Activated CD8-positive, alpha-beta memory T cell treated with anti-CD3 and anti-CD28 coated beads for 36 hours (primary cell): ENCODE results near the gene C20orf204. TPM values are rescaled to one million over a fixed set of nuclear protein-coding genes. Genes with fewer than 3 reads are reported as not detected.
"Not testable (repeated sequence)": the region's sequence is repeated elsewhere in the genome, so short reads cannot be mapped to it uniquely, and the experiment has no call there.

Experiments used
- CTCF ChIA-PET: fragments of 350-600 bp; sonication (Branson Sonifier 250); formaldehyde crosslinking; loops from one replicate; lab custom pipeline; 2021; ENCODE audit warnings: antibody characterized with exemption; lab: Charles Lee
- POLR2A ChIA-PET: fragments of 350-600 bp; sonication (Branson Sonifier 250); formaldehyde crosslinking; loops from one replicate; lab custom pipeline; 2021; ENCODE audit warnings: antibody characterized with exemption; lab: Charles Lee
- total RNA-seq, 2 experiments: library from RNA; stranded (reverse); gene quantifications; one replicate each; pipeline ENCODE4 v1.2.3, GENCODE V29; 2021

C20orf204 gene
- total RNA-seq: 1 to 10 TPM; 2.1 to 2.6 TPM

GRCh38 chr20:64035933-64036345 lies at the start of gene C20orf204:
C20orf204 (plus strand) TSS chr20:64036182; CDS start chr20:64036324, 142 bp downstream.
- ChIA-PET CTCF (interaction anchor here (1.2 to 6.2 kb wide), 3 partner anchors 56 to 84 kb away, joined by 3 to 38 read pairs (median 4); partner anchors contain the start of gene SAMD10), POLR2A (no interaction called here)

GRCh38 chr20:64000906-64001305 lies 35.1 kb upstream of the C20orf204 start:
- ChIA-PET POLR2A (no interaction called here), CTCF (interaction anchor here (0.6 kb wide), 1 partner anchor 17 kb away, joined by 3 read pairs; no protein-coding TSS in a partner anchor)

GRCh38 chr20:64001607-64002011 lies 34.4 kb upstream of the C20orf204 start:
- POLR2A ChIA-PET: no interaction called here
- CTCF ChIA-PET: no interaction called here

- CTCF ChIA-PET: no interaction called here
Observed at GRCh38 chr20:64003960-64004725, 31.8 kb upstream of the C20orf204 start.

GRCh38 chr20:64005394-64005793 lies 30.6 kb upstream of the C20orf204 start:
- POLR2A ChIA-PET: no interaction called here
- CTCF ChIA-PET: no interaction called here

More at GRCh38 chr20:64003960-64004725, 31.8 kb upstream of the C20orf204 start:
- POLR2A ChIA-PET: interaction anchor here (0.5 kb wide), 1 partner anchor 10 kb away, joined by 3 read pairs; no protein-coding TSS in a partner anchor

GRCh38 chr20:64006490-64006889 lies 29.5 kb upstream of the C20orf204 start:
- ChIA-PET CTCF (interaction anchor here (1.2 kb wide), 1 partner anchor 11 kb away, joined by 3 read pairs; no protein-coding TSS in a partner anchor), POLR2A (no interaction called here)

- ChIA-PET CTCF (interaction anchor here (1.2 kb wide), 1 partner anchor 10 kb away, joined by 3 read pairs; no protein-coding TSS in a partner anchor), POLR2A (no interaction called here)
Observed at GRCh38 chr20:64006902-64007301, 29.1 kb upstream of the C20orf204 start.

GRCh38 chr20:64009811-64010387 lies 26.1 kb upstream of the C20orf204 start:
- CTCF ChIA-PET: interaction anchor here (0.8 to 1.9 kb wide), 3 partner anchors 14 to 30 kb away, joined by 3 to 5 read pairs (median 4); partner anchors contain the start of gene PRPF6

GRCh38 chr20:64010711-64011237 lies 25.2 kb upstream of the C20orf204 start:
- POLR2A ChIA-PET: no interaction called here
- CTCF ChIA-PET: interaction anchor here (0.8 to 1.9 kb wide), 3 partner anchors 15 to 30 kb away, joined by 3 to 5 read pairs (median 4); partner anchors contain the start of gene PRPF6

More at GRCh38 chr20:64009811-64010387, 26.1 kb upstream of the C20orf204 start:
- POLR2A ChIA-PET: no interaction called here

- ChIA-PET CTCF (no interaction called here), POLR2A (no interaction called here)
Observed at GRCh38 chr20:64011366-64011779, 24.6 kb upstream of the C20orf204 start.

- CTCF ChIA-PET: not testable (repeated sequence)
- POLR2A ChIA-PET: interaction anchor here (0.7 kb wide), 1 partner anchor 110 kb away, joined by 5 read pairs; no protein-coding TSS in a partner anchor
Observed at GRCh38 chr20:64012385-64013154, 23.4 kb upstream of the C20orf204 start.

- CTCF ChIA-PET: no interaction called here
- POLR2A ChIA-PET: no interaction called here
Observed at GRCh38 chr20:64015635-64016034, 20.3 kb upstream of the C20orf204 start.

GRCh38 chr20:64021124-64021975 lies 14.6 kb upstream of the C20orf204 start:
- ChIA-PET POLR2A (no interaction called here), CTCF (no interaction called here)

- CTCF ChIA-PET: no interaction called here
- POLR2A ChIA-PET: no interaction called here
Observed at GRCh38 chr20:64022671-64023360, 13.2 kb upstream of the C20orf204 start.

GRCh38 chr20:64023361-64024140 lies 12.4 kb upstream of the C20orf204 start:
- CTCF ChIA-PET: no interaction called here
- POLR2A ChIA-PET: no interaction called here

GRCh38 chr20:64024141-64024990 lies 11.6 kb upstream of the C20orf204 start:
- POLR2A ChIA-PET: no interaction called here
- CTCF ChIA-PET: interaction anchor here (0.9 kb wide), 1 partner anchor 15 kb away, joined by 3 read pairs; no protein-coding TSS in a partner anchor
